ENCODE measurements around the gene NEDD1. TPM values are rescaled to one million over a fixed set of nuclear protein-coding genes. Genes with fewer than 3 reads are reported as not detected.
A peak's percentile ranks its signal among the peaks of the same experiment; 100 is the strongest.

Gene NEDD1
- total and polyA plus RNA-seq, 2 donors (not counting 1 experiment from before 2014, with no cell fraction given): 21.8 to 30.7 TPM

GRCh38 chr12:96876966-96877365, 30.1 kb upstream of the NEDD1 start:
- H3K4me1 ChIP-seq (ENCODE audit: control insufficient read depth, extremely low read depth, insufficient read depth, low read length): no peaks in the 10 kb centered on the region
- H3K9ac ChIP-seq (ENCODE audit: insufficient read depth, low read length): no peak overlapping the region
- no peaks in the 10 kb centered on the region for H3K36me3 ChIP-seq (ENCODE audit: control insufficient read depth, insufficient read depth, low read length)
- H3K9me3 ChIP-seq (ENCODE audit: control insufficient read depth, insufficient read depth, low read depth, low read length): no peaks in the 10 kb centered on the region
- no peak overlapping the region for H3K4me2 ChIP-seq (ENCODE audit: extremely low read depth, insufficient read depth, low read length)
- H3K79me2 ChIP-seq (ENCODE audit: control insufficient read depth, insufficient read depth, low read length): no peaks in the 10 kb centered on the region
- TF ChIP-seq EZH2 (IDR thresholded peaks at IDR 0.05; ENCODE audit: low read length, missing control alignments) (no peak), CTCF (conservative IDR thresholded peaks at IDR 0.05 in 1 of 2, IDR thresholded peaks at IDR 0.05 in 1 of 2; ENCODE audit: low read depth in 1 of 2, low read length in 2 of 2) (no peak)
- H3K27ac ChIP-seq (ENCODE audit: insufficient read depth, low read length): no peak overlapping the region
- no peaks in the 10 kb centered on the region for H4K20me1 ChIP-seq (ENCODE audit: control insufficient read depth, extremely low read depth, insufficient read depth, low read length)
- no peaks in the 10 kb centered on the region for H3K27me3 ChIP-seq (ENCODE audit: control insufficient read depth, insufficient read depth, low read length)
- no peak overlapping the region for H2AFZ ChIP-seq (ENCODE audit: low read length)
- peak in 1 of 2 donors; percentile 56 for DNase-seq (ENCODE audit: low read depth in 2 of 2)
- no peak overlapping the region for H3K4me3 ChIP-seq (replicated peaks in 1 of 4; ENCODE audit: control extremely low read depth in 1 of 4, insufficient read depth in 1 of 4, low read depth in 3 of 4, low read length in 4 of 4)

- H3K4me1 ChIP-seq (ENCODE audit: control insufficient read depth, extremely low read depth, insufficient read depth, low read length): no peaks in the 10 kb centered on the region
- H3K36me3 ChIP-seq (ENCODE audit: control insufficient read depth, insufficient read depth, low read length): no peaks in the 10 kb centered on the region
- H3K9me3 ChIP-seq (ENCODE audit: control insufficient read depth, insufficient read depth, low read depth, low read length): no peaks in the 10 kb centered on the region
- no peaks in the 10 kb centered on the region for H4K20me1 ChIP-seq (ENCODE audit: control insufficient read depth, extremely low read depth, insufficient read depth, low read length)
- H3K4me2 ChIP-seq (ENCODE audit: extremely low read depth, insufficient read depth, low read length): no peak overlapping the region
- H2AFZ ChIP-seq (ENCODE audit: low read length): no peak overlapping the region
- no peaks in the 10 kb centered on the region for H3K27me3 ChIP-seq (ENCODE audit: control insufficient read depth, insufficient read depth, low read length)
- peak; percentile 17 to 97 for DNase-seq (ENCODE audit: low read depth in 2 of 2)
- H3K9ac ChIP-seq (ENCODE audit: insufficient read depth, low read length): no peak overlapping the region
- H3K4me3 ChIP-seq (replicated peaks in 1 of 4; ENCODE audit: control extremely low read depth in 1 of 4, insufficient read depth in 1 of 4, low read depth in 3 of 4, low read length in 4 of 4): no peak overlapping the region
- TF ChIP-seq CTCF (conservative IDR thresholded peaks at IDR 0.05 in 1 of 2, IDR thresholded peaks at IDR 0.05 in 1 of 2; ENCODE audit: low read depth in 1 of 2, low read length in 2 of 2): no peak
- TF ChIP-seq EZH2 (IDR thresholded peaks at IDR 0.05; ENCODE audit: low read length, missing control alignments): no peak
- H3K79me2 ChIP-seq (ENCODE audit: control insufficient read depth, insufficient read depth, low read length): no peaks in the 10 kb centered on the region
- no peak overlapping the region for H3K27ac ChIP-seq (ENCODE audit: insufficient read depth, low read length)
Measured at GRCh38 chr12:96878704-96879103, 28.4 kb upstream of the NEDD1 start.

- no peaks in the 10 kb centered on the region for H4K20me1 ChIP-seq (ENCODE audit: control insufficient read depth, extremely low read depth, insufficient read depth, low read length)
- H3K4me2 ChIP-seq (ENCODE audit: extremely low read depth, insufficient read depth, low read length): no peak overlapping the region
- no peaks in the 10 kb centered on the region for H3K9me3 ChIP-seq (ENCODE audit: control insufficient read depth, insufficient read depth, low read depth, low read length)
- H3K4me3 ChIP-seq (replicated peaks in 1 of 4; ENCODE audit: control extremely low read depth in 1 of 4, insufficient read depth in 1 of 4, low read depth in 3 of 4, low read length in 4 of 4): no peak overlapping the region
- H3K27me3 ChIP-seq (ENCODE audit: control insufficient read depth, insufficient read depth, low read length): no peaks in the 10 kb centered on the region
- no peaks in the 10 kb centered on the region for H3K36me3 ChIP-seq (ENCODE audit: control insufficient read depth, insufficient read depth, low read length)
- no peak overlapping the region for H2AFZ ChIP-seq (ENCODE audit: low read length)
- no peaks in the 10 kb centered on the region for H3K79me2 ChIP-seq (ENCODE audit: control insufficient read depth, insufficient read depth, low read length)
- H3K9ac ChIP-seq (ENCODE audit: insufficient read depth, low read length): no peak overlapping the region
- peak in 1 of 2 donors; percentile 59 for DNase-seq (ENCODE audit: low read depth in 2 of 2)
- H3K4me1 ChIP-seq (ENCODE audit: control insufficient read depth, extremely low read depth, insufficient read depth, low read length): no peaks in the 10 kb centered on the region
- H3K27ac ChIP-seq (ENCODE audit: insufficient read depth, low read length): no peak overlapping the region
- TF ChIP-seq EZH2 (IDR thresholded peaks at IDR 0.05; ENCODE audit: low read length, missing control alignments) (no peak), CTCF (conservative IDR thresholded peaks at IDR 0.05 in 1 of 2, IDR thresholded peaks at IDR 0.05 in 1 of 2; ENCODE audit: low read depth in 1 of 2, low read length in 2 of 2) (no peak)
Measured at GRCh38 chr12:96879301-96879700, 27.8 kb upstream of the NEDD1 start.
